Nucleus accumbens (tissue), 56 donors: ENCODE data around the gene AGL.
"Not testable (repeated sequence)": the region's sequence is repeated elsewhere in the genome, so short reads cannot be mapped to it uniquely, and the experiment has no call there.

Experiments used
- DNase-seq, 56 donors: peaks; one replicate each; lab custom pipeline; 2025; lab: John Stamatoyannopoulos, UW

AGL gene

DNA sequence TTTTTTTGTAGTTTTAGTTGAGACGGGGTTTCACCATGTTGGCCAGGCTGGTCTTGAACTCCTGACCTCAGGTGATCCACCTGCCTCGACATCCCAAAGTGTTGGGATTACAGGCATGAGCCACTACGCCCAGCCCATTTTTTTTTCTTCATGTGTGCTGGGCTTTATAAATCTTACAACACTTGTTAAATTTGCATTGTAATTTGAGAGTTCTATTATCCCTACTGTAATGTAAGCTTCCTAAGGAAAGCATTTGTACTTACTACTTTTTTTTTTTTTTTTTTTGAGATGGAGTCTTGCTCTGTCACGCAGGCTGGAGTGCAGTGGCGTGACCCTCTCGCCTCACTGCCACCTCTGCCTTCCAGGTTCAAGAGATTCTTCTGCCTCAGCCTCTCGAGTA, 121.9 kb downstream of the AGL start:
- not testable (repeated sequence) for DNase-seq
